Measurements from ENCODE around the gene METRN.
A peak's percentile ranks its signal among the peaks of the same experiment; 100 is the strongest.

DNA sequence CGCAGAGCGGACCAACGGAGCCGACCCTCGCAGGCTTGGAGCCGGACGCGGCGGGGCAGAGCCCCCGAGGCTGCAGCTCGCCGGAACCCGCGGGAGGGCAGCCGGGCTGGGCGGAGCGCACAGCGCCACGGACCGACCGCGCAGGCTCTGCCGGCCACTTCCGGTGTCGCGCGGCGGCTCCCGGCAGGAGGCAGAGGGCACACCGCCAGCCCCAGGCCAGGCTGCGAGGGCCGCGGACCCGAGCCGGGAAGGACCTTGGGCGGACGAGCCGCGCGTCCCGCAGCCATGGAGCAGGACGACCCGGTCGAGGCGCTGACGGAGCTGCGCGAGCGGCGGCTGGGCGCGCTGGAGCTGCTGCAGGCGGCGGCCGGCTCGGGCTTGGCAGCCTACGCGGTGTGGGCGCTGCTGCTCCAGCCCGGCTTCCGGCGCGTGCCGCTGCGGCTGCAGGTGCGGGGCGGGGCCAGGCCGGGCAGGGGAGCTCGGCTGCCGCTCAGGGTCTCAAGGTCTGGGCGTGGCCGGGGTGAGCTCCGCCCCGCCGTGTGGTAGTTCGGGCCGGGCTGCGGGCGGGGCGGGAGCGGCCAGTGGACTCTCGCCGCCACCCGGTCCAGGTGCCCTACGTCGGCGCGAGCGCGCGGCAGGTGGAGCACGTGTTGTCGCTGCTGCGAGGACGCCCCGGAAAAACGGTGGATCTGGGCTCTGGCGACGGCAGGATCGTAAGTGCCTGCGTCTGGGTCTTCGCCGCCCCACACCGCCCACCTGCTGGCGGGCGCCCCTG is 6.3 kb downstream of the METRN start, which contains the start of gene ANTKMT:
- TF ChIP-seq POLR2A (IDR thresholded peaks at IDR 0.05) (no peak), POLR2AphosphoS5 (IDR thresholded peaks at IDR 0.05) (peak in 1 of 3 donors; percentile 4)
- TF ChIP-seq, protein P1, sequence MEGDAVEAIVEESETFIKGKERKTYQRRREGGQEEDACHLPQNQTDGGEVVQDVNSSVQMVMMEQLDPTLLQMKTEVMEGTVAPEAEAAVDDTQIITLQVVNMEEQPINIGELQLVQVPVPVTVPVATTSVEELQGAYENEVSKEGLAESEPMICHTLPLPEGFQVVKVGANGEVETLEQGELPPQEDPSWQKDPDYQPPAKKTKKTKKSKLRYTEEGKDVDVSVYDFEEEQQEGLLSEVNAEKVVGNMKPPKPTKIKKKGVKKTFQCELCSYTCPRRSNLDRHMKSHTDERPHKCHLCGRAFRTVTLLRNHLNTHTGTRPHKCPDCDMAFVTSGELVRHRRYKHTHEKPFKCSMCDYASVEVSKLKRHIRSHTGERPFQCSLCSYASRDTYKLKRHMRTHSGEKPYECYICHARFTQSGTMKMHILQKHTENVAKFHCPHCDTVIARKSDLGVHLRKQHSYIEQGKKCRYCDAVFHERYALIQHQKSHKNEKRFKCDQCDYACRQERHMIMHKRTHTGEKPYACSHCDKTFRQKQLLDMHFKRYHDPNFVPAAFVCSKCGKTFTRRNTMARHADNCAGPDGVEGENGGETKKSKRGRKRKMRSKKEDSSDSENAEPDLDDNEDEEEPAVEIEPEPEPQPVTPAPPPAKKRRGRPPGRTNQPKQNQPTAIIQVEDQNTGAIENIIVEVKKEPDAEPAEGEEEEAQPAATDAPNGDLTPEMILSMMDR (IDR thresholded peaks at IDR 0.05) = no peak
